Middle frontal gyrus (tissue), 1 donor: ENCODE results near the gene C6orf132.

Experiments
- DNase-seq: peaks from one replicate; pipeline ENCODE4 v3.0.0-alpha.2; 2015; ENCODE audit warnings: low spot score; ENCODE audit errors: extremely low spot score

Gene C6orf132

DNA sequence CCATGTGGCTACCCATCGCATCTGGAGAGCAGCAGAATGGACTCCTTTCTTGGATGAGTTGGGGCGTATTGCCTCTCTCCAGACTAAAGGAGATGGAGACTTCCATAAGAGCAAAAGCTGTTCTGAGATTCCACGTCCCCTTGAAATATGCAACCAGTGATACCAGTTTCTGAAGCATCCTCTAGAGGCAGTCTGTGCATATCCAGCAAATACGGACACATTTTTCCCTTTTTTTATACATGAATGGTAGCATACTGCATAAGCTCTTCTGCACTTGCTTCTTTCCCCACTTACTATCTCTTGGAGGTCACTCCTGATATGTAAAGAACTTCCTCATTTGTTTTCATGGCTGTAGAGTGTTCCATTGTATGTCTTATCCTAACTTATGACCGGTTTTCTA is 57.5 kb downstream of the C6orf132 start:
- no peak for DNase-seq

- no peak for DNase-seq
Measured at GRCh38 chr6:42083530-42083929, 58.9 kb downstream of the C6orf132 start.

GRCh38 chr6:42079941-42080464 is 62.4 kb downstream of the C6orf132 start:
- no peak for DNase-seq

GRCh38 chr6:42078386-42078785 is 64.0 kb downstream of the C6orf132 start:
- DNase-seq = no peak

- DNase-seq = peak; percentile 41
Measured at GRCh38 chr6:42075159-42075838, 67.1 kb downstream of the C6orf132 start.

GRCh38 chr6:42073287-42073686 is 69.1 kb downstream of the C6orf132 start:
- no peak for DNase-seq

DNA sequence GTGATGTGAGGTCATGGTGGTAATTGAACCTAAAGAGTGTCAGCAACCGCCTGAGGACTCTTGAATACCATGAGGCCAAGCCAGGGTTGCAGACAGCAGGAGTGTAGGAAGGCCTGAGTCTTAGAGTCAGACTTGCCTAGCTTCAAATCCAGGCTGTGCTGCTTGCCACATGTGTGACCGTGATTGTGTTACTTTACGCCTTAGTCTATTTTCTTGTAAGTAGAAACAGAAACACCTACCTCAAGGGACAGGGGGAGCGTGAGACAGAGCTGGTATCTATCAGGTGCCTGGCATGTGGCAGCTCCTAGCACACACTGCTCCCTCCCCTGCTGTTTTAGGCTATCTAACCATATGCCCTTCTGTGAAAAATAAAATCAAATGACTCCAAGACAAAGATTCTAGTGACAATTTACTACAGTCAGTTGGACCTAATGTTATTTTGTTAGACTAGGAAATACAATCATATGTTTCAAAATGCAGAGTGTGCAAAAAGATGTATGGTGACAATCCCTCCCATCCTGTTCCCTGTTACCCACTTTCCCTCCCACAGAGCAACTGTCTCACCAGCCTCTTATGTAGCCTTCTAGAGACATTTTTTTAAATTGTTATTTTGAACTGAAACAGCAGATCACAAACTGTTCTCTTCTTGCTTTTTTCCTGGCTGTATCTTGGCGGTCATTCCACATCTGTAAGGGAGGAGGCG is 70.4 kb downstream of the C6orf132 start:
- no peak for DNase-seq

- no peak for DNase-seq
Measured at GRCh38 chr6:42068872-42069522, 73.4 kb downstream of the C6orf132 start.

- DNase-seq = no peak
Measured at GRCh38 chr6:42068173-42068572, 74.2 kb downstream of the C6orf132 start.

DNA sequence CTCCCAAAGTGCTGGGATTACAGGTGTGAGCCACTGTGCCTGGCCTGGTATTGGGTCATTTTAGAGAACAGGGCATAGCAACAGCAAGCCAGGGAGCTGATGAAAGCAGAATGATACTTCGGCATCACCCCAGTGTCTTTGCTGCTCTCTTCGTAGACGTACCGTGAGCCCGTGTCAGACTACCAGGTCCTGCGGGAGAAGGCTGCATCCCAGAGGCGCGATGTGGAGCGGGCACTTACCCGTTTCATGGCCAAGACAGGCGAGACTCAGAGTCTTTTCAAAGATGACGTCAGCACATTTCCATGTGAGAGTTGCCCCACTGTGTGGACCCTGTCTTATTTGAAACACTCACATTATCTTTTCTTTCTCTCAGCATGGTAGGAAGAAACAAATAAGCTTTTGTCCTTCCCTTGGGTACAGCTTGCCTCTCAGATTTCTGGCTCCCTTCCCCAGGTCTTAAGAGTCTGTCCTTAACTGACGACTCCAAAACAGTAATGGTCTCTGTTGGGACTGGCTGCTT is 76.2 kb downstream of the C6orf132 start:
- no peak for DNase-seq

DNA sequence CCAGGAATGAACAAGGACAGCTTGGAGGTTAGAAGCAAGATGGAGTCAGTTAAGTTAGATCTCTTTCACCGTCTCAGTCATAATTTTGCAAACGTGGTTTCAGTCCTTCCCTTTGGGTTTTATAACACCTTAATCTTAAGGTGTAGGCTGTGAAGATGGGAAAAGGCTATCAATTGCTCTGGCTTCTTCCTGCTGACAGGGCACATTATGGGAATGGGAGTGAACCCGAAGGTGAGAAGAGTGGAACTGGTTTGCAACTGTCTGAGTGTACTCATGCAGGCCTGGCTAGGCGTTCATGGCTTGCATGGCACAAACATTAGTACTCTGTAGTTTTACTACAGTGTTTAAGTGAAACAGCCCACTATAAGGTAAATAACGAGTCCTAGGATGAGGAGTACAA is 82.7 kb downstream of the C6orf132 start:
- DNase-seq = no peak

- DNase-seq = no peak
Measured at GRCh38 chr6:42053601-42054000, 88.8 kb downstream of the C6orf132 start.

GRCh38 chr6:42051268-42051653 is 91.2 kb downstream of the C6orf132 start:
- no peak for DNase-seq
